HepG2 (cell line): Measurements from ENCODE around the gene ADCY1.

Source experiments
- NCOR1 ChIP-seq: fragments of 200-600 bp; sonication (generic); IDR thresholded peaks from 2 replicates; pipeline ENCODE4 v1.7.0; 2017; ENCODE audit warnings: antibody characterized with exemption, low read length, borderline replicate concordance
- U2AF2 ChIP-seq: fragments of 200-400 bp; formaldehyde crosslinking; IDR thresholded peaks from 2 replicates; pipeline ENCODE4 v1.6.1; 2017; ENCODE audit warnings: low read depth, mild to moderate bottlenecking, low read length
- XBP1 ChIP-seq: sonication (generic); formaldehyde crosslinking; IDR thresholded peaks from 2 replicates; pipeline ENCODE4 v1.5.0; 2020; ENCODE audit warnings: missing genetic modification reagents
- YY1 ChIP-seq: IDR thresholded peaks from 2 replicates; pipeline ENCODE4 v1.6.1; 2011; ENCODE audit warnings: low read length, low read depth, moderate library complexity, mild to moderate bottlenecking; ENCODE audit not compliant: insufficient read depth, insufficient replicate concordance
- ZNF317 ChIP-seq: sonication (generic); formaldehyde crosslinking; IDR thresholded peaks from 2 replicates; pipeline ENCODE4 v1.5.0; 2020; ENCODE audit warnings: mild to moderate bottlenecking, missing genetic modification reagents
- TF ChIP-seq, protein P1 (sequence below): sonication (generic); formaldehyde crosslinking; IDR thresholded peaks from 2 replicates; pipeline ENCODE4 v1.8.0; 2022; ENCODE audit warnings: missing genetic modification reagents, mild to moderate bottlenecking, moderate library complexity, borderline replicate concordance
- TF ChIP-seq, protein P2 (sequence below): sonication (generic); IDR thresholded peaks from 2 replicates; pipeline ENCODE4 v1.6.1; 2016; ENCODE audit warnings: low read depth, borderline replicate concordance

DNA sequence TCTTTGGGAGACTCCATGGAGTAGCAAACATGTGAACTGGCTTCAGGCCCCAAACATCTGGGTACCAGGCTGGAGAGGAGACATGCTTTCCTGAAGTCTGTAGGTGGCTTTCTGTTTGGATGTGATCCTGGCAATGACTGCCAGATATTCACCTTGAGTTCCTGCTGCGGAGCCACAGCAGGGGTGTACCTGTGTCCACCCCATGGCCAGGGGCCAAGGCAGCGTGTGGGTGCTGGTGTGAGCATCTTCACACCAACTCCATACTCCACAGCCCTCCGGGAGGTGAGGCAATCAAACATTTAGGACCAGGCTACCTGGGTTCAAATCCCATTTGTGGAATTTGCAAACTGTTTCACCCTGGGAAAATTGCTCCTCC lies 113.0 kb downstream of the ADCY1 start:
- no peak for TF ChIP-seq U2AF2
- TF ChIP-seq, protein P1, sequence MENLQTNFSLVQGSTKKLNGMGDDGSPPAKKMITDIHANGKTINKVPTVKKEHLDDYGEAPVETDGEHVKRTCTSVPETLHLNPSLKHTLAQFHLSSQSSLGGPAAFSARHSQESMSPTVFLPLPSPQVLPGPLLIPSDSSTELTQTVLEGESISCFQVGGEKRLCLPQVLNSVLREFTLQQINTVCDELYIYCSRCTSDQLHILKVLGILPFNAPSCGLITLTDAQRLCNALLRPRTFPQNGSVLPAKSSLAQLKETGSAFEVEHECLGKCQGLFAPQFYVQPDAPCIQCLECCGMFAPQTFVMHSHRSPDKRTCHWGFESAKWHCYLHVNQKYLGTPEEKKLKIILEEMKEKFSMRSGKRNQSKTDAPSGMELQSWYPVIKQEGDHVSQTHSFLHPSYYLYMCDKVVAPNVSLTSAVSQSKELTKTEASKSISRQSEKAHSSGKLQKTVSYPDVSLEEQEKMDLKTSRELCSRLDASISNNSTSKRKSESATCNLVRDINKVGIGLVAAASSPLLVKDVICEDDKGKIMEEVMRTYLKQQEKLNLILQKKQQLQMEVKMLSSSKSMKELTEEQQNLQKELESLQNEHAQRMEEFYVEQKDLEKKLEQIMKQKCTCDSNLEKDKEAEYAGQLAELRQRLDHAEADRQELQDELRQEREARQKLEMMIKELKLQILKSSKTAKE (CRISPR knock-in tag): no peak
- no peak for TF ChIP-seq ZNF317 (CRISPR knock-in tag)
- no peak for TF ChIP-seq YY1
- TF ChIP-seq NCOR1: no peak
- TF ChIP-seq, protein P2, sequence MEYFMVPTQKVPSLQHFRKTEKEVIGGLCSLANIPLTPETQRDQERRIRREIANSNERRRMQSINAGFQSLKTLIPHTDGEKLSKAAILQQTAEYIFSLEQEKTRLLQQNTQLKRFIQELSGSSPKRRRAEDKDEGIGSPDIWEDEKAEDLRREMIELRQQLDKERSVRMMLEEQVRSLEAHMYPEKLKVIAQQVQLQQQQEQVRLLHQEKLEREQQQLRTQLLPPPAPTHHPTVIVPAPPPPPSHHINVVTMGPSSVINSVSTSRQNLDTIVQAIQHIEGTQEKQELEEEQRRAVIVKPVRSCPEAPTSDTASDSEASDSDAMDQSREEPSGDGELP: no peak
- no peak for TF ChIP-seq XBP1 (CRISPR knock-in tag)
